Chondrocyte (in vitro differentiated cells): ENCODE measurements around the gene PLXND1. TPM values are rescaled to one million over a fixed set of nuclear protein-coding genes. Genes with fewer than 3 reads are reported as not detected.
A peak's percentile ranks its signal among the peaks of the same experiment; 100 is the strongest.

Experiments used
- DNase-seq: peaks from one replicate; pipeline ENCODE4 v3.0.0; 2021; ENCODE audit warnings: mixed read lengths, low spot score
- H3K27ac Mint-ChIP-seq: one replicate; pipeline ENCODE4 v1.8.0; 2021; ENCODE audit warnings: mild to moderate bottlenecking, moderate library complexity, mixed read lengths; ENCODE audit not compliant: unreplicated experiment
- H3K27me3 Mint-ChIP-seq: 2 replicates; pipeline ENCODE4 v1.8.0; 2021; ENCODE audit warnings: low read depth, mixed read lengths
- H3K36me3 Mint-ChIP-seq: 2 replicates; pipeline ENCODE4 v1.8.0; 2021; ENCODE audit warnings: low read depth, mixed read lengths
- H3K4me1 Mint-ChIP-seq: 2 replicates; pipeline ENCODE4 v1.8.0; 2021; ENCODE audit warnings: low read depth, mild to moderate bottlenecking, mixed read lengths
- H3K4me3 Mint-ChIP-seq: one replicate; pipeline ENCODE4 v1.8.0; 2021; ENCODE audit warnings: mild to moderate bottlenecking, moderate library complexity, mixed read lengths; ENCODE audit not compliant: unreplicated experiment
- H3K9me3 Mint-ChIP-seq: 2 replicates; pipeline ENCODE4 v1.8.0; 2021; ENCODE audit warnings: low read depth, mixed read lengths
- CTCF ChIP-seq: fragments of 200-600 bp; sonication (generic); IDR thresholded peaks from 2 replicates; pipeline ENCODE4 v1.5.0; 2021; ENCODE audit warnings: antibody characterized with exemption, mild to moderate bottlenecking, moderate library complexity
- total RNA-seq: library from RNA; stranded (reverse); gene quantifications from 3 replicates; pipeline ENCODE4 v1.2.1, GENCODE V29; 2021

The PLXND1 gene
- total RNA-seq, 1 donor from 2014 or later, result 267 TPM

- Mint-ChIP-seq H3K36me3 (no peaks in the 10 kb centered on the region), H3K27ac (peak overlapping the region; percentile 1), H3K9me3 (no peaks in the 10 kb centered on the region), H3K4me1 (peaks cover 55% of the 10 kb centered on the region), H3K4me3 (no peak overlapping the region), H3K27me3 (no peaks in the 10 kb centered on the region)
- peak; percentile 64 for DNase-seq
- TF ChIP-seq CTCF, result no peak
Measured at GRCh38 chr3:129618186-129618820, 11.8 kb upstream of the PLXND1 start.

- H3K27me3 Mint-ChIP-seq, result no peaks in the 10 kb centered on the region
Measured at GRCh38 chr3:129617381-129618185, 11.1 kb upstream of the PLXND1 start.

GRCh38 chr3:129616713-129617112 lies 10.2 kb upstream of the PLXND1 start:
- TF ChIP-seq CTCF, result no peak
- H3K4me3 Mint-ChIP-seq, result no peak overlapping the region
- no peaks in the 10 kb centered on the region for H3K36me3 Mint-ChIP-seq
- H3K27me3 Mint-ChIP-seq, result no peaks in the 10 kb centered on the region
- peak overlapping the region; percentile 32 for H3K27ac Mint-ChIP-seq
- no peaks in the 10 kb centered on the region for H3K9me3 Mint-ChIP-seq
- DNase-seq, result no peak
- H3K4me1 Mint-ChIP-seq, result peaks cover 48% of the 10 kb centered on the region

More at GRCh38 chr3:129617381-129618185, 11.1 kb upstream of the PLXND1 start:
- Mint-ChIP-seq H3K4me3 (no peak overlapping the region), H3K36me3 (no peaks in the 10 kb centered on the region), H3K4me1 (peaks cover 48% of the 10 kb centered on the region), H3K9me3 (no peaks in the 10 kb centered on the region), H3K27ac (no peak overlapping the region)
- DNase-seq, result peak; percentile 70
- TF ChIP-seq CTCF, result no peak

GRCh38 chr3:129616291-129616690 lies 9.8 kb upstream of the PLXND1 start:
- no peak overlapping the region for H3K27ac Mint-ChIP-seq
- H3K4me1 Mint-ChIP-seq, result peaks cover 48% of the 10 kb centered on the region

More at GRCh38 chr3:129616291-129616690, 9.8 kb upstream of the PLXND1 start:
- no peak overlapping the region for H3K4me3 Mint-ChIP-seq
- no peaks in the 10 kb centered on the region for H3K27me3 Mint-ChIP-seq
- no peak for DNase-seq
- H3K36me3 Mint-ChIP-seq, result no peaks in the 10 kb centered on the region
- no peaks in the 10 kb centered on the region for H3K9me3 Mint-ChIP-seq
- no peak for TF ChIP-seq CTCF
